ENCODE results near the gene RHBDF1.
A peak's percentile ranks its signal among the peaks of the same experiment; 100 is the strongest.

The RHBDF1 gene, protein sequence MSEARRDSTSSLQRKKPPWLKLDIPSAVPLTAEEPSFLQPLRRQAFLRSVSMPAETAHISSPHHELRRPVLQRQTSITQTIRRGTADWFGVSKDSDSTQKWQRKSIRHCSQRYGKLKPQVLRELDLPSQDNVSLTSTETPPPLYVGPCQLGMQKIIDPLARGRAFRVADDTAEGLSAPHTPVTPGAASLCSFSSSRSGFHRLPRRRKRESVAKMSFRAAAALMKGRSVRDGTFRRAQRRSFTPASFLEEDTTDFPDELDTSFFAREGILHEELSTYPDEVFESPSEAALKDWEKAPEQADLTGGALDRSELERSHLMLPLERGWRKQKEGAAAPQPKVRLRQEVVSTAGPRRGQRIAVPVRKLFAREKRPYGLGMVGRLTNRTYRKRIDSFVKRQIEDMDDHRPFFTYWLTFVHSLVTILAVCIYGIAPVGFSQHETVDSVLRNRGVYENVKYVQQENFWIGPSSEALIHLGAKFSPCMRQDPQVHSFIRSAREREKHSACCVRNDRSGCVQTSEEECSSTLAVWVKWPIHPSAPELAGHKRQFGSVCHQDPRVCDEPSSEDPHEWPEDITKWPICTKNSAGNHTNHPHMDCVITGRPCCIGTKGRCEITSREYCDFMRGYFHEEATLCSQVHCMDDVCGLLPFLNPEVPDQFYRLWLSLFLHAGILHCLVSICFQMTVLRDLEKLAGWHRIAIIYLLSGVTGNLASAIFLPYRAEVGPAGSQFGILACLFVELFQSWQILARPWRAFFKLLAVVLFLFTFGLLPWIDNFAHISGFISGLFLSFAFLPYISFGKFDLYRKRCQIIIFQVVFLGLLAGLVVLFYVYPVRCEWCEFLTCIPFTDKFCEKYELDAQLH

DNA sequence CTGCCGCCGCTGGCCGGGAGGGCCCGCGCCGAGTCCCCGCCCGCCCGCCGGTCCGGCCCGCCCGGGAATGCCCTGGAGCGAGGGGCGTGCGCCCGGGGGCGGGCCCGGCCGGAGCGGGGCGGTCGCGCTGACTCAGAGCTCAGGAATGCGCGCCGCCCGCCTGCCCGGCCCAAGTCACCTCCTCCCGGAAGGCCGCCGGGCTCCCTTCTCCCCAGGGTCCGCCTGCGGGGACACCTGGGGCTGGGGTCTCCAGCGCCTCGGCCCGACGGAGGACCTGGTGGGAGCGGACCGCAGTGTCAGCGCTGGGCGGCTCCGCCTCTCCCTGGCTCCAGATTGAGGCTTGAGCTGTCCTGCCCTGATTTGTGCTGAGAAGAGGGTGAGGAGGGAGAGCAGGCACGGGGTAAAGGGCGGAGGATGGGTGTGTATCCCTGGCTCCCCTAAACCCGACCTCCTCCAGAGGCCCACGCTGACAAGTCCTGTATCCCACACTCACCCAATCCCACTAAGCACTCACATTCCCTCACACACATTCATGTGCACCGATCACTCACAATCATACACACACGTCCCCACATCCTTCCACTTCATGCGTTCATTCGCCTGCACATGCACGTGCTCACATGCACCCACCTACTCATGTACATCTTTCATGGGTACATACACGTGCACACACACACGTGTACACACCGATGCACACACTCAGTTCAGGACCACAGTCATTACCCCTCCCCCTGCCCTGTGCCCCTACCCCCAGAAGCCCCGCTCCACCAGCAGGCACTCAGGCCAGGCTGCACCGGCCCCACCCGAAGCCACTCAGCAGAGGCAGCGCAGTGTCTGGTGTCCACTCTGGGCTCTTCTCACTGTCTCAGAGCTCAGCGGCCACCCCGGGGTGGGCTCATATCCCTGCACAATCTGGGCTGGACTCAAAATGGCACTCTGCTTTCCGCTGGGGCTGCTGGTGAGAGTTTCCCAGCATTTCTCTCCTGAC, at the start of gene RHBDF1:
TSS of gene RHBDF1 (minus strand) at position 71 of the 988 bp plus-strand sequence. CDS start 7,616 bp downstream, outside the sequence.
- DNase-seq (ENCODE audit: low read depth in 1 of 2, low spot score in 1 of 2): no peak

GRCh38 chr16:120756-121155, 48.3 kb upstream of the RHBDF1 start:
- no peak for DNase-seq (ENCODE audit: low read depth in 1 of 2, low spot score in 1 of 2)

DNA sequence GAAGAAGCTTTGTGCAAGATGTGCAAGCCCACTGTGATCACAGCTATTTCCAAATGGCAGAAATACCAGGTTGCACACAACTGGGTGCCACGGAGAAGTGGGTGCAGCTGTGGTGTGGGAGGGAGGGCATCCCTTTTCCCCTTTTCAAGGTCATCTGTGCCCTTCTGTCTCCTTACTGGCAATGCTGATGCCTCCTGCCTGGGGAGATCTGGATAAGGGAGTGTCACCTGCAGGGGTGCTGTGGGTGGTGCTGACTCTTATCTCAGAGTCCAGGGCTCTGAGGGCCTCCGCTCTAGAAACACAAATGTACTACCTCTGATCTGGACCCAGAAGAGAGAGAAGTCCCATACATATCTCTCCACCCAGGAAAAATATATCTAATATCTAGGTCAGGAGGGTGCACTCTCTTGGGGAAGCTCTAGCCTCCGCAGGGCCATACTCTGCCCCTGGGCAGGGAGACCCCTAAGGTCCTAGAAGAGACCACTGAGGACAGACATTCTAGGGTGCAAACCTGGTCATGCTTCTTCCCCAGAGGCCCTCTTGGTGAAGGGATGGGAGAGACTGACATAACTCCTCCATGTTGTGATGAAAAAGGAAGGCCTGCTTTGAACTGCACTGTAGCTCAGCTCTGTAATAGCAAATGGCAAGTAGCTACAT, 47.5 kb upstream of the RHBDF1 start:
- DNase-seq (ENCODE audit: low read depth in 1 of 2, low spot score in 1 of 2): no peak

DNA sequence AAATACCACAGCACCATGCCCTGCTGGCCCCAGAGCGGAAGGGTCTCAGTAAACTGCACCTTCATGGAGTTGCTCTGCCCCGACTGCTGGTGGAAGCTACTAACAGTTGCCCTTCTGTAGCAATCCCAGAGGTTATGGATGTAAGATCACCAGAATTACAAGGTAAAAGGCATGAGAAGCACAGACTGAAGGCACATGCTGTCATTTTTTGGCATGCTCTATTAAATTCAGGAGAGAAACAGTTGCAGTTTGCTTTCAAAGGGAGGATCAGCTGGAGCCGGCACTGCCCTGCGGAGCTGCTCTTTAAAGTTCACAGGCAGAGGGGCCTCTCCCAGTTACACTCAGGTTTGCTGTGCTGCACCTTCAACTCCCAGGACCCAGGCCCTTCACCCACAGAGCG, 46.9 kb upstream of the RHBDF1 start:
- no peak for DNase-seq (ENCODE audit: low read depth in 1 of 2, low spot score in 1 of 2)

DNA sequence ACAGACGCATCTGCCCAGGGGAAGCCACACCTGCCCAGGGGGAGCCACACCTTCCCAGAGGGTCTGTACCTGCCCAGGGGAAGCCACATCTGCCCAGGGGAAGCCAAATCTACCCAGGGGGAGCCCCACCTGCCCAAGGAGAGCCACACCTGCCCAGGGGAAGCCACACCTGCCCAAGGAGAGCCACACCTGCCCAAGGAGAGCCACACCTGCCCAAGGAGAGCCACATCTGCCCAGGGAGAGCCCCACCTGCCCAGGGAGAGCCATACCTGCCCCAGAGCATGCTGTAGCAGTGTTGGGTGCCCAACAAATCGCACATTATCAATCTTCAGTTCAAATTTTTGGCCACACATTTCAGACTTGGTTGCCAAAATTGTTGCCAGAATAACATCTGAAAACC, 46.4 kb upstream of the RHBDF1 start:
- DNase-seq (ENCODE audit: low read depth in 1 of 2, low spot score in 1 of 2): no peak

DNA sequence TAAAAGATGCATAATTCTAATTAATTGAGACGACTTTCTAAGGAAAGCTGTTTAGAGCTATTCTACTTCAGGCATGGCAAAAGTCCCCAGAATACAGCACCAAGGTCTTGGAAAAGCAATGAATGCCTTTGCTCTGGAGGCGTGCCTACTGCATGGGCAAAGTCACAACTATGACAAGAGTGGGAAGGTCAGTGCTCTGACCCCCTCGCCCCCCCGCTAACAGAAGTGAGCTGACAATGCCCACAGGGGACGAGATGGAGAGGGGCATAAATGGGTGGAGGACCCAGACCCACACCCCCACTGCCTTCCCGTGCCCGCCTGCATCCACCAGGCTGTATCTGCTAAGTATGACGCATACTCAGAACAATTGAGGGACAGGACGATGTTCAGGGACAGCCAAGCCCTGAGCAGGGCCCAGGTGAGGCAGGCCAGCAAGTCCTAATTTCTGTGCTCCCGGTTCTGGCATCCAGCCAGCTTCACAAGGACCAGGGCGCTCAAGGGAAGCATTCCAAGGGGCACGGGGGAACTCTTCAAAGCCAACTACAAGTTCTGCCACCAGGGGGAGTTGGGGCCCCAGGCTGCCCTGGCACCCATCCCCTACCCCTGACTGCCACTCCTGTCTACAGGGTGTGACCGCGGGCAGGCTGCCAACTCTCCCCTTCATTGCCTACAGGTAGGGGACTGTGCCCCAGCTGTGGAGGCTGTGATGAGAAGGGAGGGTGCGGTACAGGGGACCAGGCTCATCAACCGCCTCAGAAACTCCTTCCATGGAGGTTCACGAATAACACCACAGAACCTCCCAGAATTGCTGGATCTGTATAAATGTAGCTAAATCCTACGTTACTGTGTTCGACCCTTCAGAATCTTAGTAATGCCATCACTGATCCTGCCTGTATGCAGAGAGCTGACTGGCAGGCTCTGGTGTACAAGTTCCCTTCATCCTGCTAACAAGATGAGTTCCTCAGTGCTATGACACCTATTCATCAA, 45.2 kb upstream of the RHBDF1 start:
- DNase-seq (ENCODE audit: low read depth in 1 of 2, low spot score in 1 of 2): peak; percentile 32 to 36

DNA sequence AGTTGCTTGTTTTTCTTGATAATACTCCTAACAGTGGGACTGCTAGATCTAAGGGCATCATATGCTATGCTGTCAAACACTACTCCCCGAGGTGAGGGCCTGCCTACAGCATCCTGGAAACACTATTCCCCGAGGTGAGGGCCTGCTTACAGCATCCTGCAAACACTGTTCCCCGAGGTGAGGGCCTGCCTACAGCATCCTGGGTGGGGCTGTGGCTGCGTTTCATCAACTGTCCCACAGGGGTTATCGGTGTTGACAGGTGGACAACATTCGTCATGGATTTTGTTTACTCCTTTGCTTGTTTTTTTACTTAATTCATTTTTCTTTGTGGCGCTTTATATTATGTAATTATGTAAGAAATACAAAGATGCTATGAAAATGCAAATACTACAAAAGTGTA, 43.6 kb upstream of the RHBDF1 start:
- no peak for DNase-seq (ENCODE audit: low read depth in 1 of 2, low spot score in 1 of 2)

- DNase-seq (ENCODE audit: low read depth in 1 of 2, low spot score in 1 of 2): no peak
Measured at GRCh38 chr16:114327-114726, 41.9 kb upstream of the RHBDF1 start.

DNA sequence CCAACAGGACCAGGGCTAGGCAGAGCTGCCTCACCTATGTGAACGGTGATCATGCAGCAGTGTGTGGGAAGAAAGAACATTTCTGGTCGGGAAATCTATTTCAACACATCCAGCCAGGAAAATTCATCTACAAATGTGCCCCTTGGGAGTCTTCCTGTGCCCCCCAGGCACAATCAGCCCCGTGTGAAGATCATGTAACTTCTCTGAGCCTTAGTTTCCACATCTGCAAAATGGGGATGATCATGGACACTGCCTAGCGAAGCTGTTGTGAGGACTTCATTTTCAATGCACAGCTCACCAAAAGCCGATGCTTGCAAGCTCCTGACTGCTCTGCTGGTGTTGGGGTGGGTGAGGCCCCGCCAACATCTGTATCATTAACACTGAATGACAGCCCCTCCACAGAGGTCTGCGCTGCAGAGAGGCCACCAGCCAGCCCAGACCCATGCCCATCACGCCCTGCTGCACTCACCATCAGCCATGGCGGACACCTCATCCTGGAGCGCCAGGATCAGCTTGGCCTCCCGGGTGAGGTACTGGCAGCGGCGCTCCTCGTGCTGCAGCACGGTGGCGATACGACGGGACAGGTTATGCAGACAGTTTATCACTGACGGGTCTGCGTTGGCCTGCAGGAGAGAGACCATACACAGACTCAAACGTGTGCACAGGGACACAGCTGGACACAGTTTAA, 39.9 kb upstream of the RHBDF1 start:
- no peak for DNase-seq (ENCODE audit: low read depth in 1 of 2, low spot score in 1 of 2)

- peak in 1 of 2 donors; percentile 13 for DNase-seq (ENCODE audit: low read depth in 1 of 2, low spot score in 1 of 2)
Measured at GRCh38 chr16:106623-107324, 34.3 kb upstream of the RHBDF1 start.

DNA sequence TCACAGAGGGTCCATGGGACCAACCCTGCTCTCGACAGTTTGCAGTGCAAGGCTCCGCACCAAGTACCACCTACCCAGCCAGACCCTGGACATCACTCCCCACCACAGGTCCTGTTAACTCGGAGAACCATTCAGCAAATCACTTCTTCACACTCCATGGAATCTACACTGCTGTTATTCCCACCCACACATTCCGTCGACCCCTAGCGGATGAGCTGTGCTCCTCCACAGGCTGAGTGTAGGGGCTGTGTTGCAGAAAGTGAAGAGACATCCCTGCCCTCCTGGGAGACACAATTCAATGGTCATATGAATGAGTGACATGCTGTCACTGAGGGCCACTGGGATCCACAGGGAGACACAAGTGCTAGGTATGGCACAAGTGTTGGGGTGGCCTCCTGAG, 33.1 kb upstream of the RHBDF1 start:
- DNase-seq (ENCODE audit: low read depth in 1 of 2, low spot score in 1 of 2): no peak

DNA sequence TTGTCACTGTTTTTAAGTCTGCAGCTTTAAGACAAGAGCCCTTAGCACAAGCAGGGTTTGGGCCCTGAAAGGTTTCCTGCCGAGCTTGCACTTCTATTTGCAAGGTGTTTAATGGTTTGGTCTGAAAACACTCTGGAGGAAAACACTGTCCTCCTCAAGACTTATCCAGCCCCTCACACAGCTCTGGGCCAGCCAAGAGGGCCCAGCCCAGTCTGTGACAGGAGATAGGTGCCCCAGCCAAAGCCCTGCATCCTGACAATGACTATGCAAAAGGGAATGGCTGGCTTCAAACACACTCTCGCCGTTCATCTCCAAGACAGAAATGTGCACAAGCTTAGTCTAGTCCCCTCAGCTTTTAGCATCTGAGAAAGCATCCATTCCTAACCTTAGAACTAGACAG, 32.5 kb upstream of the RHBDF1 start:
- DNase-seq (ENCODE audit: low read depth in 1 of 2, low spot score in 1 of 2): no peak

DNA sequence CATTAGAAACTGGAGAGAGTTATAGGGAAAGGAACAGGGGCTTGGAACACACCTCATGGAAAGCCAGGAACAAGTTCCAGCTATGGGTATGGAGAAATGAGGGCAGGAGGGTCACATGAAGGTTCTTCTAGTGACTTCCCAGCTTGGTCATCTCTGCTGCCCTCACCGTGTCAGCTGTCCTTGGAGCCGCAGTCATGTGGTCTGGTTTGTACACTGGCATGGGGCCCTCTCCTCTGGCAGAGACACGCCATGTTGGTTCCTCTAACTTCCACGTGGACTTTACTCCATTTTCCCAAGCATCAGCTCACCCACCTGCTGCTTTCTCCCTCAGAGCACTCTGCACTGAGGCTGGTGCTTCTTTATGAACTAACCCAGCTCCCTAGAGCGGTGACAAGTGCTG, 31.9 kb upstream of the RHBDF1 start:
- DNase-seq (ENCODE audit: low read depth in 1 of 2, low spot score in 1 of 2): no peak

DNA sequence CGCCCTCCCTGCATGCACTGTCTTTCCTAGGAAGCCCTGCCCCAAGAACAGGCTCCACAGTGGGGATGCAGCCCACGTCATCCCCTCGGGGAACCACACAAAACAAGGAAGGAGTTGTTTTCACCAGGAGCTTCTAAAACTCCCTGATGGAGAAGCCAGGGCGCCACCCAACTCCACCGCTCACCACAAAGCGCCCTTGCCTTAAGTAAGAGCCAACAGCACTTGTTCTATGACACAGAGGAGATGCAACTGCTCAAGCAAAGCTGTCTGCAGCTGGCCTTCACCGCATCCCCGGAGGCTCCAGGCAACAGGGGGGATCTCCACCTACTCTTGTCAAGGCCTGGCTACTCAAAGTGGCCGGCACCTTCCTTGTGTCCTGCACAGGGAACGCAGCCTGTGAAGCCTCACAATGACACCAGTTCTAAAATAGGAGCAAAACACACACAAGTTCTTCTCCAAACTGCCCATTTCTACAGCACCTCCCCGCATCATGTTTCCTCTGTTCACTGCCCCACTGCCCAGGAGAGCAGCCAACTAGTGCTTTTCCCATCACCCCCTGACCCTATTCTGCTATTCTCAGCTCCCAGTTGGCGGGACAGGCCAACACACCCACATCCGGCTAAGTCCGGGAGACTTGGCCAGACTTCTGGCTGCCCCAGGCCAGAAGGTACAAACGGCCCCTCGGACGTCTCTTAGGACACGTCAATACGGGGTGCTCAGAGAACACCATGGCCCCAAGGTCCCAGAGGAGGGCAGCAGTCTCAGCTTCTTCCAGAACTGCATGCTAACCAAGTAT, 29.8 kb upstream of the RHBDF1 start:
- DNase-seq (ENCODE audit: low read depth in 1 of 2, low spot score in 1 of 2): no peak

- DNase-seq (ENCODE audit: low read depth in 1 of 2, low spot score in 1 of 2): no peak
Measured at GRCh38 chr16:101586-101985, 29.2 kb upstream of the RHBDF1 start.

DNA sequence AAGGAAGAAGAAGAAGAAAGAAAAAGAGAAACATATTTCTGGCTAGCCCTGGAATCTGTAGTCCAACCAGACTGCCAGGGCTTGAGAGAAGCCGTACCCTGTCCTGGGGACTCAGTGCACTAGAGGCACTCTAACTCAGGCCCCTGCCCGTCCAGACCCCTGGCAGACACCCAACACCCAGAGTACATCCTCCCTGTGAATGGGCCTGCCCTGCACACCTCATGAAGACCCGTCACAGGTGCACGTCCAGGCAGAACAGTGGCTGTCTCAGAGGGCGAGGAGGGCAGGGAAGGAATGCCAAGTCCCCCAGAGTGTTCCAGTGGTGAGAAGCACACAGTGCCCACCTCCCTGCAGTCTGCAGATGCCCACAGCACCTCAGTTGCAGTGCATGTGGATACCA, 28.6 kb upstream of the RHBDF1 start:
- no peak for DNase-seq (ENCODE audit: low read depth in 1 of 2, low spot score in 1 of 2)

GRCh38 chr16:97822-98221, 25.4 kb upstream of the RHBDF1 start:
- DNase-seq (ENCODE audit: low read depth in 1 of 2, low spot score in 1 of 2): no peak
